Fibroblast of pulmonary artery (primary cell): ENCODE measurements around the gene NTRK2.

Experiments used
- DNase-seq: peaks from one replicate; pipeline ENCODE4 v3.0.0-alpha.2; 2010; ENCODE audit warnings: low read depth
- H3K4me3 ChIP-seq: replicated peaks from 2 replicates; pipeline ENCODE4 v1.5.1; 2011; ENCODE audit warnings: low read depth, mild to moderate bottlenecking, control low read depth, low read length, moderate library complexity
- TF ChIP-seq, protein P1 (sequence below): IDR thresholded peaks from 2 replicates; pipeline ENCODE4 v1.5.1; 2011; ENCODE audit warnings: mild to moderate bottlenecking, control low read depth, low read length, inconsistent platforms; ENCODE audit errors: missing control alignments

The NTRK2 gene

DNA sequence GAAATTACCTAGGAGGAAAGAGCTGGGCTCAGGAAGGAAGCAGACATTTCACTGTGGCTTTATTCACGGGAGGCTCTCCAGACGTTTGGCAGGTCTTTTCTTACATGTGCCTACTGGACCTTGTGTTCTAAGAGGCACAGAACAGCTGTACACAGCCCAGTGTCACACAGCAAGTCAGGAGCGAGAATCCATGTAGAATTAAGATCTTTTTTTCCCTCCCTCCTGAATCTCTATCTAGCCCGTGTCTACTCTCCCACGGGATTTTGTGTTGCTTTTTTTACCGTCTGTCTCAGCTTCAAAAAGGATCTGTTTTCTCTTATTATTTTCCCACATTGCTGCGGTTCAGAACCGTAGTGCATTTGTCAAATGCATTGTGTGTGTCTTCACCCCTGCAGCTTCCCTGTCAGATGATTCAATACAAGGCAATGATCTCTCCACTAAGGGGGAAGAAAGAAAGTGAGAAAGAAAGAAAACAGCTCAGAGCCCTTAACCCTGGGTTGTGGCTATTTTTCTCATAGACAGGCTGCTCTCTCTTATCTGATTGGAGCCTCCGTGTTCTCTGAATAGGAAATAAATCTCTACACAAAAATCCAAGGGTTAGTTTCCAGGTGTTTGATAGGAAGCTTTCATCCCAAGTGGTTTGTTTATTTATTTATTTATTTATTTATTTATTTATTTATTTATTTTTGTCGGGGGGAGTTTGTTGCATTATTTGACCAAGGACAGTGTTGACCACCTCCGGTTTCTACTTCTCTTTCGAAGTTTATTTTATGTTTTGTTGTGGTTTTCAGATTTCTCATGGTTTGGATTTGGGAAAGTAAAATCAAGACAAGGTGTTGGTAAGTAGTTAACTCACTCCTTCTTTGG, 191.0 kb downstream of the NTRK2 start:
- TF ChIP-seq, protein P1, sequence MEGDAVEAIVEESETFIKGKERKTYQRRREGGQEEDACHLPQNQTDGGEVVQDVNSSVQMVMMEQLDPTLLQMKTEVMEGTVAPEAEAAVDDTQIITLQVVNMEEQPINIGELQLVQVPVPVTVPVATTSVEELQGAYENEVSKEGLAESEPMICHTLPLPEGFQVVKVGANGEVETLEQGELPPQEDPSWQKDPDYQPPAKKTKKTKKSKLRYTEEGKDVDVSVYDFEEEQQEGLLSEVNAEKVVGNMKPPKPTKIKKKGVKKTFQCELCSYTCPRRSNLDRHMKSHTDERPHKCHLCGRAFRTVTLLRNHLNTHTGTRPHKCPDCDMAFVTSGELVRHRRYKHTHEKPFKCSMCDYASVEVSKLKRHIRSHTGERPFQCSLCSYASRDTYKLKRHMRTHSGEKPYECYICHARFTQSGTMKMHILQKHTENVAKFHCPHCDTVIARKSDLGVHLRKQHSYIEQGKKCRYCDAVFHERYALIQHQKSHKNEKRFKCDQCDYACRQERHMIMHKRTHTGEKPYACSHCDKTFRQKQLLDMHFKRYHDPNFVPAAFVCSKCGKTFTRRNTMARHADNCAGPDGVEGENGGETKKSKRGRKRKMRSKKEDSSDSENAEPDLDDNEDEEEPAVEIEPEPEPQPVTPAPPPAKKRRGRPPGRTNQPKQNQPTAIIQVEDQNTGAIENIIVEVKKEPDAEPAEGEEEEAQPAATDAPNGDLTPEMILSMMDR = no peak
- H3K4me3 ChIP-seq = no peak overlapping the region
- DNase-seq = no peak

DNA sequence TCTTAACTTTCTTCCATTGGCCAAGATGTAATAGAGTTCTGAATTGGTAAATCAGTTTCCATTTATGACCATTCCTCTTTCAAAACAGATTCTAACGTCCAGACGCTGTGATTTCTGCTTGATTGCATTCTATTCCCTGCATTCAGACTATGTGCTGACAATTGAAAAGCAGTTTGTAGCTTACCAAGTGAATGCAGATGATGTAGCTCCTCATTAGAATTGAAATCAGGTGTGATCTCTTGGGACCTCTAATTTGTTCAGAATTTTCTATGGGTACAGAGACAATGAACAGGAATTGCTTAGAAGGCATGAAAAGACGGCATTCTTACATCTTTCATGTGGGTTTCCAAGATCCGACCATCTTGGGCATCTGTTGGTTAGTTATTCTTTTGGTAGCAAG, 191.9 kb downstream of the NTRK2 start:
- H3K4me3 ChIP-seq = no peak overlapping the region
- TF ChIP-seq, protein P1 = no peak
- DNase-seq = no peak

DNA sequence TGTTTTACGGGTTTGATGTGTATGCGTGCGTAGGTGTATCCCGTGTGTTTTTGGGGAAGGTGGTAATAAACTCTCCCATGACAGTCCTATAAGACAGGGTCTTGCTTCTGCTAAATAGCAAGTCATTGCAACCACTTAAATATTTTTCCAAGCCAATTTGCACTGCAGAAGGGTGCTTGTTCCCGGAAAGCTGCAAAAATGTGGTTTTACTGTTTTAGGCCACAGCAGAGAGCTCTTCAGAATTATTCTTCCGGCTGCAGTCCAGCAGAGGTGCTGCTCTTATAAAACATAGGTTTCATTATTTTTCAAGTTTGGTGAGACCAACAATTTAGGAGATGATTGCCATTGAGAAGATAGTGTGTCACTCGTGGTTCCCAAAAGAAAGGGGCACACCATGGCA, 192.8 kb downstream of the NTRK2 start:
- no peak for DNase-seq
- H3K4me3 ChIP-seq = no peak overlapping the region
- TF ChIP-seq, protein P1 = no peak

DNA sequence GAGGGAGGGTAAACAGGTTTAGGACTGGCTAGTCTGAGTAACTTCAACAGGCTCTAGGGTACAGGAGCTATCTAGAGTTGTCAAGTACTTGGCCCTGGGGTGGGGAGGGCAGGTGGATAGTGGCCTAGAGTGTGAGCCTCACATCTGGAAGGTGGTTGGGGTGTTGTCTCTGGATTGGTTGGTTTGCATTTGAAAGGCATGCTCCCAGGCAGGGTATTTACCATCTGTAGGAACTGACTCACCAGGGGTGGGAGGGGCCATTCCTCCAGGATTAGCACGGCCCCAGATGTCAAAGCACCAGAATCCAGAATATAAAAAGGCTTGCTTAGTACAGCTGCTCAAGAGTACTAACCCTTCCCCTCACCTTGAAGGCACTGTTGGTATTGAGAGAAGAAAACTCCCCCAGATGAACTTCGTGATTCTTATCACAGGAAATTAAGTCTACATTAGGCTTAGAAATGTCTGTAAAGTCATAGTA, 193.3 kb downstream of the NTRK2 start:
- TF ChIP-seq, protein P1 = no peak
- peak; percentile 46 for DNase-seq
- no peak overlapping the region for H3K4me3 ChIP-seq

DNA sequence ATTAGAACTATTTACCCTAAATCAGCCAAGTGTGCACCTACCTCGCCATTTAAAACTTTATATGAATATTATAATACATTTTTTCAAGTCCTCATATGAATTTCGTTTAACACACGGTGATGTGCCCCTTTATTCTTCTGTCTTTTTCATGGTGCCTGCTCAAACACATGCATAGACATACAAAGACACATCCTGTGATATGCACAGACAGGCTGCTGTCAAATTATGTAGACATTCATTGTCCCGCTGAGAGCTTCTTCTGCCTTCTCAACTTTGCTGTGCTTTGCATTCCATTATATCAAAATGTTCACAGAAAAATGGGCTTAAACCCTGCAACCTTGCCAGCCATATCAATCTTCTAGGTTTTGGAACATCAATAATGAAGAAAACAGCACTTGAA, 193.8 kb downstream of the NTRK2 start:
- no peak for DNase-seq
- H3K4me3 ChIP-seq = no peak overlapping the region
- TF ChIP-seq, protein P1 = no peak

DNA sequence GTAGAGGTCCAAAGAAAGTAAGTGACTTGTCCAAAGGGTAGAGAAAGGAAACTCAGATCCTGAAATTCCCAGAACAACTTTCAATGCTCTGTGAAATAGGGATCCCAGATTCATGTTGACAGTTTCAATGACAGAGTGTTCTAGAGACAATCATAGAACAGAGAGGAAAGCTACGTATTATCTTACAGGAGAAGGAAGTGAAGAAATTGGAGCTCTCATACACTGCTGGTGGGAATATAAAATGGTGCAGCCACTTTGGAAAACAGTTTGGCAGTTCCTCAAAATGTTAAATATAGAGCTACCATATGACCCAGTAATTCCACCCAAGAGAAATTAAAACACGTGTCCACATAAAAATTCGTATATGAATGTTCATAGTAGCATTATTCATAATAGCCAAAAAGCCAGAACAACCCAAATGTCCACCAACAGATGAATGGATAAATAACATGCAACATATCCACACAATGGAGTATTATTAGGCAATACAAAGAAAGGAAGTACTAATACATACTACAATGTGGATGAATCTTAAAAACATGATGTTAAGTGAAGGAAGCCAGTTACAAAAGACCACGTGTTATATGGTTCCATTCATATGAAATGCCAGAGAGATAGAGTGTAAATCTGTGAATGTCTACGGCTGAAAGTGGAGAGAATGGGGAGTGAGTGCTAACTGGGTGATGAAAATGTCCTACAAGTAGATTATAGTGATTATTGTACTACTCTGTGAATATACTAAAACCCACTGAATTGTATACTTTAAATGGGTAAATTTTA, 197.1 kb downstream of the NTRK2 start:
- no peak overlapping the region for H3K4me3 ChIP-seq
- peak; percentile 28 for DNase-seq
- TF ChIP-seq, protein P1 = no peak
